Peyer's patch (tissue), 4 donors: ENCODE data around the gene TMEM9B.

ENCODE experiments used
- CTCF ChIP-seq, 6 experiments: fragments of 450-650 bp in 4 of 6; fragments of 200-600 bp in 2 of 6; sonication (generic) in 1 of 6; IDR thresholded peaks; one replicate each; pipeline ENCODE4 v1.5.1; 2017 to 2019; ENCODE audit warnings: antibody characterized with exemption in 6 of 6, mild to moderate bottlenecking in 3 of 6, moderate library complexity in 1 of 6
- POLR2A ChIP-seq, 2 donors: fragments of 450-650 bp; IDR thresholded peaks; one replicate each; pipeline ENCODE4 v1.5.1; 2017; ENCODE audit warnings: antibody characterized with exemption in 2 of 2, mild to moderate bottlenecking in 2 of 2, moderate library complexity in 2 of 2

- TF ChIP-seq CTCF (IDR thresholded peaks at IDR 0.05) (no peak), POLR2A (IDR thresholded peaks at IDR 0.05) (no peak)
Measured at GRCh38 chr11:8933931-8934330, 30.3 kb downstream of the TMEM9B start.
